A549 (cell line): Measurements from ENCODE around the gene PPP2R3B. TPM values are rescaled to one million over a fixed set of nuclear protein-coding genes. Genes with fewer than 3 reads are reported as not detected.

Source experiments
- ATAC-seq, 2 experiments: fragments of 200-7000 bp in 1 of 2; fragments of >200 bp in 1 of 2; cut with Nextera tagmentation in 1 of 2; cut with Tn5 transposase in 1 of 2; 3 replicates each; pipeline versions ENCODE4 v1.8.0 to v1.9.1; 2018 to 2020; ENCODE audit warnings: mild to moderate bottlenecking in 1 of 2, moderate library complexity in 1 of 2
- CTCF ChIA-PET: fragments of 300-600 bp; sonication (Branson Sonifier 250); formaldehyde crosslinking; extraction: SDS; loops from one replicate; lab custom pipeline; 2021; ENCODE audit warnings: antibody characterized with exemption, inconsistent platforms; lab: Yijun Ruan, JAX
- POLR2A ChIA-PET: fragments of 350-600 bp; formaldehyde crosslinking; extraction: SDS; loops from one replicate; lab custom pipeline; 2021; ENCODE audit warnings: antibody characterized with exemption, inconsistent platforms; lab: Yijun Ruan, JAX
- DNase-seq, 2 experiments: peaks; one replicate each; pipeline versions ENCODE4 v3.0.0 to v3.0.0-alpha.2; 2011 to 2016; ENCODE audit warnings: low read depth in 1 of 2, low spot score in 1 of 2
- FAIRE-seq: peaks from 2 replicates; lab custom pipeline; 2011; peaks lifted over from hg19 to GRCh38; lab: Jason Lieb, UNC
- H3K27ac ChIP-seq, 2 experiments: fragments of >200 bp; sonication (Bioruptor Twin); formaldehyde crosslinking; 3 replicates each; pipeline ENCODE4 v1.5.1; 2016 to 2017
- H3K4me1 ChIP-seq: fragments of >200 bp; sonication (Bioruptor Twin); formaldehyde crosslinking; 3 replicates; pipeline ENCODE4 v1.6.1; 2016
- H3K4me2 ChIP-seq: fragments of >200 bp; sonication (Bioruptor Twin); formaldehyde crosslinking; 3 replicates; pipeline ENCODE4 v1.6.1; 2016
- H3K4me3 ChIP-seq: fragments of >200 bp; sonication (Bioruptor Twin); formaldehyde crosslinking; 3 replicates; pipeline ENCODE4 v1.5.1; 2016
- H3K9me3 ChIP-seq: fragments of >200 bp; sonication (Bioruptor Twin); formaldehyde crosslinking; 3 replicates; pipeline ENCODE4 v1.6.1; 2016
- CBX2 ChIP-seq: fragments of 200-600 bp; sonication (generic); IDR thresholded peaks from 2 replicates; pipeline ENCODE4 v1.6.1; 2016; ENCODE audit warnings: low read depth, mild to moderate bottlenecking, borderline replicate concordance
- CBX8 ChIP-seq: fragments of 200-600 bp; sonication (generic); IDR thresholded peaks from 2 replicates; pipeline ENCODE4 v1.6.1; 2016
- CEBPB ChIP-seq, 2 experiments: fragments of >200 bp in 1 of 2; sonication (Bioruptor Twin) in 1 of 2; formaldehyde crosslinking in 1 of 2; IDR thresholded peaks; 2 replicates each; pipeline ENCODE4 v1.6.1; 2012 to 2016
- CHD2 ChIP-seq: fragments of 150-350 bp; IDR thresholded peaks from 2 replicates; pipeline ENCODE4 v1.6.1; 2014; ENCODE audit warnings: low read length; ENCODE audit not compliant: partially characterized antibody
- E2F6 ChIP-seq: IDR thresholded peaks from 2 replicates; pipeline ENCODE4 v1.6.1; 2012; ENCODE audit warnings: low read depth, borderline replicate concordance
- EHF ChIP-seq: fragments of 250-450 bp; sonication (Bioruptor Pico); IDR thresholded peaks from 2 replicates; pipeline ENCODE4 v1.5.0; 2020; ENCODE audit warnings: mild to moderate bottlenecking
- ESRRA ChIP-seq: fragments of 150-350 bp; IDR thresholded peaks from 2 replicates; pipeline ENCODE4 v1.6.1; 2014; ENCODE audit warnings: mild to moderate bottlenecking, low read length, borderline replicate concordance
- FOSB ChIP-seq: fragments of 250-450 bp; sonication (Bioruptor Pico); IDR thresholded peaks from 2 replicates; pipeline ENCODE4 v1.5.0; 2020; ENCODE audit warnings: mild to moderate bottlenecking, moderate library complexity
- GATA3 ChIP-seq: IDR thresholded peaks from 2 replicates; pipeline ENCODE4 v1.6.1; 2012; ENCODE audit warnings: borderline replicate concordance
- HDAC2 ChIP-seq: fragments of 200-600 bp; sonication (generic); IDR thresholded peaks from 2 replicates; pipeline ENCODE4 v1.6.1; 2016
- HES2 ChIP-seq: fragments of >200 bp; sonication (Bioruptor Twin); formaldehyde crosslinking; IDR thresholded peaks from 2 replicates; pipeline ENCODE4 v1.6.1; 2016
- HMGXB4 ChIP-seq: fragments of 250-450 bp; sonication (Bioruptor Pico); IDR thresholded peaks from 2 replicates; pipeline ENCODE4 v1.5.0; 2021; ENCODE audit warnings: mild to moderate bottlenecking, moderate library complexity, borderline replicate concordance
- JUN ChIP-seq, 2 experiments: fragments of >200 bp; sonication (Bioruptor Twin); formaldehyde crosslinking; IDR thresholded peaks; 2 replicates in 1 of 2; 3 replicates in 1 of 2; pipeline ENCODE4 v1.6.1; 2016 to 2017
- JUNB ChIP-seq: fragments of >200 bp; sonication (Bioruptor Twin); formaldehyde crosslinking; IDR thresholded peaks from 2 replicates; pipeline ENCODE4 v1.6.1; 2016
- KDM5A ChIP-seq: fragments of 200-600 bp; sonication (generic); IDR thresholded peaks from 2 replicates; pipeline ENCODE4 v1.6.1; 2016; ENCODE audit warnings: antibody characterized with exemption, mild to moderate bottlenecking
- MAX ChIP-seq: IDR thresholded peaks from 2 replicates; pipeline ENCODE4 v1.6.1; 2012
- NR3C1 ChIP-seq: fragments of >200 bp; sonication (Bioruptor Twin); formaldehyde crosslinking; IDR thresholded peaks from 3 replicates; pipeline ENCODE4 v1.6.1; 2017
- PBX3 ChIP-seq: IDR thresholded peaks from 2 replicates; pipeline ENCODE4 v1.6.1; 2012
- PHF8 ChIP-seq: fragments of 200-600 bp; sonication (generic); IDR thresholded peaks from 2 replicates; pipeline ENCODE4 v1.6.1; 2016; ENCODE audit warnings: low read depth, mild to moderate bottlenecking, antibody characterized with exemption, moderate library complexity, borderline replicate concordance
- POLR2A ChIP-seq: IDR thresholded peaks from 2 replicates; pipeline ENCODE4 v1.6.1; 2012; ENCODE audit warnings: mild to moderate bottlenecking, low read length
- RARB ChIP-seq: fragments of 250-450 bp; sonication (Bioruptor Pico); IDR thresholded peaks from 2 replicates; pipeline ENCODE4 v1.8.0; 2021; ENCODE audit warnings: mild to moderate bottlenecking, moderate library complexity
- SREBF2 ChIP-seq: fragments of 450-650 bp; IDR thresholded peaks from 2 replicates; pipeline ENCODE4 v1.6.1; 2014; ENCODE audit warnings: mild to moderate bottlenecking, moderate library complexity
- TFCP2L1 ChIP-seq: fragments of 250-450 bp; sonication (Bioruptor Pico); IDR thresholded peaks from 2 replicates; pipeline ENCODE4 v1.5.0; 2021; ENCODE audit warnings: mild to moderate bottlenecking
- ZC3H11A ChIP-seq: fragments of 450-650 bp; IDR thresholded peaks from 2 replicates; pipeline ENCODE4 v1.6.1; 2014; ENCODE audit warnings: antibody characterized with exemption, mild to moderate bottlenecking
- ZNF302 ChIP-seq: fragments of 250-450 bp; sonication (Bioruptor Pico); IDR thresholded peaks from 2 replicates; pipeline ENCODE4 v1.9.0; 2021; ENCODE audit warnings: inconsistent platforms, mild to moderate bottlenecking, moderate library complexity
- ZSCAN20 ChIP-seq: fragments of 250-450 bp; sonication (Bioruptor Pico); IDR thresholded peaks from 2 replicates; pipeline ENCODE4 v1.8.0; 2022; ENCODE audit warnings: mild to moderate bottlenecking, moderate library complexity
- WGBS: methylation state at CpG from one replicate; pipeline ENCODE4 v1.1.6; 2017; ENCODE audit errors: missing lambda C conversion rate; 5-methylcytosine and 5-hydroxymethylcytosine counted together
- polyA plus RNA-seq, 4 experiments: library from polyadenylated mRNA; depleted of rRNA in 3 of 4; stranded (reverse); fragments of >200 nt; fragmentation: RNase III in 1 of 4; extraction: RNeasy Plus Mini Kit Qiagen cat#74134 plus additional on column Dnase treatment in 1 of 4; gene quantifications; 2 replicates in 3 of 4; 3 replicates in 1 of 4; pipeline ENCODE4 v1.2.3, GENCODE V29; 2011 to 2017

Gene PPP2R3B
- polyA plus RNA-seq, 2 of the 4 experiments (the other 2 are of a cell fraction) = 12.6 to 29.6 TPM

GRCh38 chrX:298993-299392 lies 87.7 kb downstream of the PPP2R3B start:
- no peak for FAIRE-seq
- no peak for TF ChIP-seq POLR2A
- no peak for TF ChIP-seq GATA3
- TF ChIP-seq CBX8 = no peak
- TF ChIP-seq HES2 = no peak
- TF ChIP-seq EHF (CRISPR knock-in tag) = no peak
- no peak for TF ChIP-seq JUN (IDR thresholded peaks at IDR 0.05)
- no peak for TF ChIP-seq FOSB (CRISPR knock-in tag)
- no peak for TF ChIP-seq CEBPB (IDR thresholded peaks at IDR 0.05)
- TF ChIP-seq ZC3H11A = no peak
- no peak for TF ChIP-seq HDAC2
- no peak for TF ChIP-seq TFCP2L1 (CRISPR knock-in tag)
- TF ChIP-seq KDM5A = no peak
- TF ChIP-seq JUNB = no peak
- TF ChIP-seq, all 56 proteins: peak for 0
- POLR2A ChIA-PET = no interaction called here
- Histone ChIP-seq H3K9me3 (no peaks in the 10 kb centered on the region), H3K27ac (no peak overlapping the region), H3K4me1 (no peaks in the 10 kb centered on the region), H3K4me3 (no peak overlapping the region), H3K4me2 (no peak overlapping the region)
- WGBS = 98% methylated on average over 36 of the region's 36 CpGs
- DNase-seq = no peak
- CTCF ChIA-PET = no interaction called here
- no peak for ATAC-seq

GRCh38 chrX:295136-295535 lies 91.6 kb downstream of the PPP2R3B start:
- no peak overlapping the region for H3K27ac ChIP-seq
- DNase-seq = no peak
- TF ChIP-seq E2F6 = no peak
- TF ChIP-seq TFCP2L1 (CRISPR knock-in tag) = no peak
- no peak for TF ChIP-seq ESRRA
- TF ChIP-seq PBX3 = no peak
- no peak for TF ChIP-seq MAX
- no peak for TF ChIP-seq SREBF2
- no peak for TF ChIP-seq CBX2
- no peak for TF ChIP-seq HMGXB4 (CRISPR knock-in tag)
- TF ChIP-seq ZNF302 (CRISPR knock-in tag) = no peak
- TF ChIP-seq NR3C1 = no peak
- TF ChIP-seq RARB = no peak
- no peak for TF ChIP-seq JUN (IDR thresholded peaks at IDR 0.05)
- no peak for TF ChIP-seq CHD2
- no peak for TF ChIP-seq ZSCAN20 (CRISPR knock-in tag)
- no peak for TF ChIP-seq CEBPB (IDR thresholded peaks at IDR 0.05)
- TF ChIP-seq PHF8 = no peak
- TF ChIP-seq, all 56 proteins: peak for 0
- POLR2A ChIA-PET = no interaction called here
- H3K4me3 ChIP-seq = no peak overlapping the region
- no peaks in the 10 kb centered on the region for H3K4me1 ChIP-seq
- CTCF ChIA-PET = no interaction called here
- 88% methylated on average over 21 of the region's 21 CpGs for WGBS
- H3K4me2 ChIP-seq = no peak overlapping the region
- ATAC-seq (no peak; a peak in 2 of 6 replicates), FAIRE-seq (no peak)
- H3K9me3 ChIP-seq = no peaks in the 10 kb centered on the region
